HG03039 (cell line): ENCODE data around the gene VWC2L.

Source experiments
- ATAC-seq: cut with Tn5 transposase; IDR thresholded peaks from one replicate; pipeline ENCODE4 v1.9.1; 2021; ENCODE audit warnings: mild to moderate bottlenecking, moderate library complexity; ENCODE audit not compliant: unreplicated experiment

VWC2L gene

GRCh38 chr2:214410918-214411554, at the start of gene VWC2L:
Gene VWC2L (plus strand): TSS chr2:214411054. CDS start chr2:214414194, 3,140 bp downstream.
- peak; percentile 59 for ATAC-seq

- no peak for ATAC-seq
These were observed 49.7 kb upstream of the VWC2L start for GRCh38 chr2:214361116-214361515.

- no peak for ATAC-seq
These were observed 45.3 kb upstream of the VWC2L start for GRCh38 chr2:214365549-214365948.

- ATAC-seq: no peak
These were observed 43.7 kb upstream of the VWC2L start for GRCh38 chr2:214367171-214367570.

- no peak for ATAC-seq
These were observed 34.1 kb upstream of the VWC2L start for GRCh38 chr2:214376618-214377285.

- ATAC-seq: no peak
These were observed 33.6 kb upstream of the VWC2L start for GRCh38 chr2:214377286-214377624.

GRCh38 chr2:214378455-214379103, 32.3 kb upstream of the VWC2L start:
- no peak for ATAC-seq

GRCh38 chr2:214379227-214379626, 31.6 kb upstream of the VWC2L start:
- ATAC-seq: no peak

- ATAC-seq: no peak
These were observed 30.2 kb upstream of the VWC2L start for GRCh38 chr2:214380681-214381080.

- no peak for ATAC-seq
These were observed 28.6 kb upstream of the VWC2L start for GRCh38 chr2:214382229-214382628.

GRCh38 chr2:214386720-214387119, 24.1 kb upstream of the VWC2L start:
- no peak for ATAC-seq

- ATAC-seq: no peak
These were observed 21.5 kb upstream of the VWC2L start for GRCh38 chr2:214389334-214389733.

GRCh38 chr2:214393796-214394195, 17.1 kb upstream of the VWC2L start:
- no peak for ATAC-seq

- no peak for ATAC-seq
These were observed 15.8 kb upstream of the VWC2L start for GRCh38 chr2:214395040-214395439.

GRCh38 chr2:214401580-214401979, 9.3 kb upstream of the VWC2L start:
- no peak for ATAC-seq

GRCh38 chr2:214410128-214410775, 602 bp upstream of the VWC2L start:
- ATAC-seq: no peak

GRCh38 chr2:214412679-214413078, 1.8 kb downstream of the VWC2L start:
- ATAC-seq: no peak

GRCh38 chr2:214436470-214436869, 25.6 kb downstream of the VWC2L start:
- ATAC-seq: no peak

- ATAC-seq: no peak
These were observed 39.5 kb downstream of the VWC2L start for GRCh38 chr2:214450118-214450894.

- no peak for ATAC-seq
These were observed 40.8 kb downstream of the VWC2L start for GRCh38 chr2:214451516-214452275.
